ENCODE results near the gene CAPNS1.

CAPNS1 gene

GRCh38 chr19:36141039-36141927 lies 1.4 kb downstream of the CAPNS1 start:
- TF ChIP-seq CTCF (conservative IDR thresholded peaks at IDR 0.05; ENCODE audit: low read depth, low read length) = no peak
- peak overlapping the region; percentile 75 for H3K4me3 ChIP-seq (ENCODE audit: low read depth, low read length)
- peak; percentile 90 for DNase-seq (ENCODE audit: low read depth)

GRCh38 chr19:36142046-36142445 lies 2.2 kb downstream of the CAPNS1 start:
- TF ChIP-seq CTCF (conservative IDR thresholded peaks at IDR 0.05; ENCODE audit: low read depth, low read length) = no peak
- no peak for DNase-seq (ENCODE audit: low read depth)
- no peak overlapping the region for H3K4me3 ChIP-seq (ENCODE audit: low read depth, low read length)

- no peak overlapping the region for H3K4me3 ChIP-seq (ENCODE audit: low read depth, low read length)
- DNase-seq (ENCODE audit: low read depth) = no peak
- no peak for TF ChIP-seq CTCF (conservative IDR thresholded peaks at IDR 0.05; ENCODE audit: low read depth, low read length)
Observed at GRCh38 chr19:36142496-36142895, 2.6 kb downstream of the CAPNS1 start.

GRCh38 chr19:36144624-36145023 lies 4.8 kb downstream of the CAPNS1 start:
- no peak for TF ChIP-seq CTCF (conservative IDR thresholded peaks at IDR 0.05; ENCODE audit: low read depth, low read length)
- no peak overlapping the region for H3K4me3 ChIP-seq (ENCODE audit: low read depth, low read length)
- DNase-seq (ENCODE audit: low read depth) = no peak

- no peak for DNase-seq (ENCODE audit: low read depth)
- no peak for TF ChIP-seq CTCF (conservative IDR thresholded peaks at IDR 0.05; ENCODE audit: low read depth, low read length)
- no peak overlapping the region for H3K4me3 ChIP-seq (ENCODE audit: low read depth, low read length)
Observed at GRCh38 chr19:36149673-36150406, 10.0 kb downstream of the CAPNS1 start.

- H3K4me3 ChIP-seq (ENCODE audit: low read depth, low read length) = no peak overlapping the region
- DNase-seq (ENCODE audit: low read depth) = no peak
- TF ChIP-seq CTCF (conservative IDR thresholded peaks at IDR 0.05; ENCODE audit: low read depth, low read length) = no peak
Observed at GRCh38 chr19:36150586-36150985, 10.7 kb downstream of the CAPNS1 start.

Measured in choroid plexus epithelial cell (primary cell).